H1 (cell line): ENCODE measurements around the gene EDA. TPM values are rescaled to one million over a fixed set of nuclear protein-coding genes. Genes with fewer than 3 reads are reported as not detected.

Source experiments
- CBX5 ChIP-seq: fragments of 300-800, 300-1000 bp; sonication (generic); IDR thresholded peaks from 2 replicates; pipeline ENCODE4 v1.7.1; 2016; ENCODE audit warnings: antibody characterized with exemption, low read length, low read depth
- CEBPB ChIP-seq: IDR thresholded peaks from 2 replicates; pipeline ENCODE4 v1.6.1; 2012; ENCODE audit warnings: low read depth, low read length
- CHD7 ChIP-seq: fragments of 300-600 bp; sonication (generic); IDR thresholded peaks from 2 replicates; pipeline ENCODE4 v1.7.1; 2012; ENCODE audit warnings: low read length, moderate library complexity, mild to moderate bottlenecking, inconsistent platforms; ENCODE audit not compliant: insufficient replicate concordance
- GABPA ChIP-seq: IDR thresholded peaks from 2 replicates; pipeline ENCODE4 v1.6.1; 2011; ENCODE audit warnings: mild to moderate bottlenecking, low read length, moderate library complexity, borderline replicate concordance; ENCODE audit not compliant: insufficient read depth
- HDAC2 ChIP-seq, 2 experiments: fragments of 300-600 bp in 1 of 2; sonication (generic) in 1 of 2; IDR thresholded peaks; 2 replicates each; pipeline ENCODE4 v1.6.1; 2011 to 2012; ENCODE audit warnings: low read depth in 2 of 2, low read length in 2 of 2, mild to moderate bottlenecking in 2 of 2, moderate library complexity in 2 of 2, borderline replicate concordance in 1 of 2, inconsistent platforms in 1 of 2
- POLR2A ChIP-seq, 2 experiments: IDR thresholded peaks; 1 replicate in 1 of 2; 2 replicates in 1 of 2; pipeline ENCODE4 v1.6.1; 2011; ENCODE audit warnings: low read depth in 2 of 2, low read length in 2 of 2, mild to moderate bottlenecking in 2 of 2; ENCODE audit errors: control extremely low read depth in 1 of 2
- POU5F1 ChIP-seq: IDR thresholded peaks from 2 replicates; pipeline ENCODE4 v1.6.1; 2011; ENCODE audit warnings: low read depth, mild to moderate bottlenecking, low read length, moderate library complexity
- RNF2 ChIP-seq: fragments of 200-900, 300-1000 bp; sonication (generic); IDR thresholded peaks from 2 replicates; pipeline ENCODE4 v1.7.1; 2016; ENCODE audit warnings: borderline replicate concordance, low read depth, mild to moderate bottlenecking, antibody characterized with exemption, low read length; ENCODE audit not compliant: poor library complexity, severe bottlenecking; ENCODE audit errors: missing control alignments
- TAF1 ChIP-seq: IDR thresholded peaks from 2 replicates; pipeline ENCODE4 v1.6.1; 2011; ENCODE audit warnings: mild to moderate bottlenecking, low read depth, low read length
- polyA plus RNA-seq, 7 experiments: library from polyadenylated mRNA; depleted of rRNA in 3 of 7; stranded (reverse) in 5 of 7; unstranded in 2 of 7; fragments of >200 nt in 5 of 7; fragments of 200-250 nt in 2 of 7; gene quantifications; 1 replicate in 5 of 7; 2 replicates in 1 of 7; 4 replicates in 1 of 7; pipeline versions ENCODE4 v1.2.1 to v1.2.3, GENCODE V29; 2011 to 2013; ENCODE audit warnings: missing spikeins in 2 of 7, mixed read lengths in 2 of 7
- total RNA-seq: library from RNA; stranded (reverse); fragmentation: NEBNext Ultra II Directional; extraction: Animal tissue kit (Norgen Biotek cat#: 25700); gene quantifications from 2 replicates; pipeline ENCODE4 v1.2.1, GENCODE V29; 2021

Gene EDA
- total and polyA plus RNA-seq, 2 of the 8 experiments (the other 6 are each of a cell fraction or from before 2014, with no cell fraction given) = 7.5 to 10.5 TPM

GRCh38 chrX:69969460-69969859 is 353.5 kb downstream of the EDA start (continued):
- TF ChIP-seq CHD7 = no peak
- no peak for TF ChIP-seq TAF1
- no peak for TF ChIP-seq CBX5
- TF ChIP-seq CEBPB = no peak
- no peak for TF ChIP-seq HDAC2 (IDR thresholded peaks at IDR 0.05; ENCODE audit: borderline replicate concordance in 1 of 2, low read depth in 2 of 2, low read length in 2 of 2)
- TF ChIP-seq POLR2A (IDR thresholded peaks at IDR 0.05; ENCODE audit: control extremely low read depth in 1 of 2, low read depth in 2 of 2, low read length in 2 of 2) = no peak
- TF ChIP-seq GABPA = no peak
- TF ChIP-seq POU5F1 = no peak
- TF ChIP-seq RNF2 = no peak
